Measurements from ENCODE around the gene IQUB.

IQUB gene

DNA sequence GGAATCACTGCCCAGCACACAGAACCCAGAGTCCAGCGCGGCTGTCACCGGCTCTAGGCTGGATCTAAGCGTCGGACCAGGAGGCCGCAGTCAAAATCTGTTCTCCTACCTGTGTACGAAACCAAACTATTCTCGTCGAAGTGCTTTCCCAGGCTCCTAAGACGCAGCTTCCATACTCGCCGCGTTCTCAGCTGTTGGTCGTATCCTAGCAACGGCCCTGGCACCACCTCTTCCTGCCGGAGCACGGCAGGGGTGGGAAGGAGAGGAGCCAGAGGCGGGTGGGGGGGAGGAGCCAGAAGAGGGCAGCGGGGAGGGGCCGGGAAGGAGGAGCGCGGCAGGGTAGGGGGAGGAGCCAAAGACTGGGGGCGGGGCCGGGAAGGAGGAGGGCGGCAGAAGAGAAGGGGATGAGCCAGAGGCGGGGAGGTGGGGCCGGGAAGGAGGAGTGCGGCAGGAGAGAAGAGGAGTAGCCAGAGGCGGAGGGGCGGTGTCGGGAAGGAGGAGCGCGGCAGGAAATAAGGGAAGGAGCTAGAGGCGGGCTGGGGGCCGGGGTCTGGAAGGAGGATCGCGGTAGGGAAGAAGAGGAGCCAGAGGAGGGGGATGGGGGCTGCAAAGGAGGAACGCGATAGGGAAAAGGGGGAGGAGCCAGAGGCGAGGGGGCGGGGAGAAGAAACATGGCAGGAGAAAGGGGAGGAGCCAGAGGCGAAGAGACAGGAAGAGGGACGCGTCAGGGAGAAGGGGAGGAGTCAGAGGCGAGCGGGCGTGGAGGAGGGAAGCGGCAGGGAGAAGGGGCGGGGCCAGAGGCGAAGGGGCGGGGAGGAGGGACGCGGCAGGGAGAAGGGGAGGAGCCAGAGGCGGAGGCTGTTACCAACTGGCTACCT lies at the start of gene IQUB:
Gene IQUB (minus strand): TSS at position 213 of the 878 bp plus-strand sequence. CDS start 22,255 bp downstream, outside the sequence.
- DNase-seq (ENCODE audit: extremely low spot score, insufficient read length, low read depth) (peak; percentile 92), FAIRE-seq (peak; percentile 96)

- no peak for DNase-seq (ENCODE audit: extremely low spot score, insufficient read length, low read depth)
- no peak for FAIRE-seq
Measured at GRCh38 chr7:123583821-123584220, 49.4 kb upstream of the IQUB start.

- FAIRE-seq (no peak), DNase-seq (ENCODE audit: extremely low spot score, insufficient read length, low read depth) (no peak)
Measured at GRCh38 chr7:123581162-123581459, 46.7 kb upstream of the IQUB start.

- no peak for DNase-seq (ENCODE audit: extremely low spot score, insufficient read length, low read depth)
- FAIRE-seq = peak; percentile 70
Measured at GRCh38 chr7:123580406-123581161, 46.2 kb upstream of the IQUB start.

DNA sequence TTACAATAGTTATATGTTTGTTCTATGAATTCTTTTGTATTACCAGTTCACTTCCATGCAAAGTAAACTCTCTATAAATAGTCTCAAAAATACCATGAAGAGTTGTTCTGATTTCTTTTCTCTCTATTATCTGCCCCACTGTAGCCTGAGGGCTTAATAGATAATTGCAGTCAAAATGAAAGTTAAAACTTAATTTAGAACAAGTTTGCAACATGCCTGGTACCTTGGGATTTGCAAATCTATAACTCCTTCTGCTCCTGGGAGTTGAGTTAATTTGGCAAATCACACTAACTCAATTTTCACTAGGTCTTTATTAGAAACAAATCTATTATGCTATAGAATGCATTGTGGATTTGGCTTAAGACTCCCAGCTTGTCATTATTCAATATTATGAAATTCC lies 45.0 kb upstream of the IQUB start:
- no peak for DNase-seq (ENCODE audit: extremely low spot score, insufficient read length, low read depth)
- FAIRE-seq = no peak

DNA sequence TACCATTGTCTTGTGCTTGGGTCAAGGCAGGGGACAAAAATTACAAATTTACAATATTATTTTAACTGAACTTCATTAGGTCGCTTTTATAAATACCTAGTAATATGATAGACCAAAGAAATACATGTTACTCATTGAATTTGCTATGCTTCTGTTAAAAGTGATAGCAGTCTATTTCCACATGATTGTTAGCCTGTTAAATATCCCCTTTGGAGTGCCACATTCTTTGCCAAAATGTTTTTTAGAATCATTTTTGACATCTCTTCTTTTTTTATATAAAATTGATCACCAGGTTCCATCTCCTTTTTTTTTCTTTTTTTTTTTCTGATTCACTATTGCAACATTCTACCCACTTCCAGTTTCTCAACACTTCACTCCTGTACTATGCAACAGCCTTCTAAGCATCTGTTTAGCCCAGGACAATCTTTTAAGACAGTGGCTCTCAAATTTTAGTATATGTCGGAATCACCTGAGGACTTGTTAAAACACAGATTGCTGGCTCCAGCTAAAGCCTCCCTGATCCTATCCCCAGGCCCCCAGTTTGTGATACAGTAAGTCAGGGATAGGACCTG lies 39.6 kb upstream of the IQUB start:
- no peak for DNase-seq (ENCODE audit: extremely low spot score, insufficient read length, low read depth)
- FAIRE-seq = no peak

GRCh38 chr7:123573341-123573740 lies 38.9 kb upstream of the IQUB start:
- FAIRE-seq (no peak), DNase-seq (ENCODE audit: extremely low spot score, insufficient read length, low read depth) (no peak)

GRCh38 chr7:123571684-123572083 lies 37.3 kb upstream of the IQUB start:
- FAIRE-seq (no peak), DNase-seq (ENCODE audit: extremely low spot score, insufficient read length, low read depth) (no peak)

- FAIRE-seq = no peak
- no peak for DNase-seq (ENCODE audit: extremely low spot score, insufficient read length, low read depth)
Measured at GRCh38 chr7:123571187-123571586, 36.8 kb upstream of the IQUB start.

- no peak for FAIRE-seq
- DNase-seq (ENCODE audit: extremely low spot score, insufficient read length, low read depth) = no peak
Measured at GRCh38 chr7:123570390-123571182, 36.2 kb upstream of the IQUB start.

- no peak for DNase-seq (ENCODE audit: extremely low spot score, insufficient read length, low read depth)
- no peak for FAIRE-seq
Measured at GRCh38 chr7:123569352-123570010, 35.1 kb upstream of the IQUB start.

DNA sequence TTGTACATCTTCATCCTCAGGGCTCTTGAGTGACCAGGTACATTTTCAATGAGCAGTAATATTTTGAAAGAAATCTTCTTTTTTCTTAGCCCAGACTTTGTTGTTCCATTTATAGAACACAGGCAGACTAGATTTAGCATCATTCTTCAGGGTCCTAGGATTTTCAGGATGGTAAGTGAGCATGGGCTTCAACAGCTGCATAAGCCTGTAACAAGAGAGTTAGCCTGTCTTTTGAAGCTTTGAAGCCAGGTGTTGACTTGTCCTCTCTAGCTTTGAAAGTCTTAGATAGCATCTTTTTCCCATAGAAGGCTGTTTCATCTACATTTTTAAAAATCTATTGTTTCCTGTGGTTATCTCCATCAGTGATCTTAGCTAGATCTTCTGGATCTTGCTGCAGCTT lies 27.7 kb upstream of the IQUB start:
- FAIRE-seq (no peak), DNase-seq (ENCODE audit: extremely low spot score, insufficient read length, low read depth) (no peak)

- DNase-seq (ENCODE audit: extremely low spot score, insufficient read length, low read depth) = no peak
- FAIRE-seq = no peak
Measured at GRCh38 chr7:123558289-123558874, 24.0 kb upstream of the IQUB start.

DNA sequence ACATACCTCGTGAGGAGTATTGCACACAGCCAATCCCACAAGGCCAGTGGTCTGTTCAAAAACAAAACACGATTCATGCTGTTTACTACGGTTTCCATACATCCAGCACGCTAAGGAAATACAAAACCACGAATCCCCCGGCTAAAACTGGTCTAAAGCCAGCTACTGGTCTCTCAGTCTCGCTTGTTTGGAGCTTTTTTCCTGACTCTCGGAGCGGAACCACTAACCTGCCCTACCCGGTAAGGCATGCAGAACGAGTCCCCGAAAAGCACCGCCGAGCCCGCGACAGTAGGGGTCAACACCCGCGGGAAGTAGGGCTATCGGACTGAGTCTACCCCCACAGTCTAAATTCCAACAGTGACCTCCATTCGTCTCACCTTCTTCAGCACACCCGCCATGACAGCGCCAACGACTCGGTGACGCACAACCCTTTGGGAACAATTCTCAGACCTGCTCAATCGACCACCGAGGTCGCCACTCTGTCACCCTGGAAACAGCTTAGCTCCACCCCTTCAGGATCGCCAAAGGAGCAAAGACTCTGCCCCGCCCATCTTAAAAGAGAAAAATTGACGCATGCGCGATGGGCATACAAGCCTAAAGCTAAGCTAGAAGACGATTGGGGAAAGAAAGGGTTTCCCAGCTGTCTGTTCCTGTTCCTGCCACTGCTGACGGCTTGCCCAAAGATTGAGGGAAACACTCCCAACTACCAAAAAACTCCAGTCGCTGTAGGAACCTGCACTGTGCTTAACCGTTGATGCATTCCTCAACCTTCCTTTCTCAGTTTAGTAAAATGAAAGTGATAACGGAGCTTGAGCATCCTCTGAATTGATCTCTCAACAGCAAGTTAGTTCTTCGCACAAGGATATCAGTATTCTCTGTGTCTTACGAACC lies 23.2 kb upstream of the IQUB start, which contains the start of gene NDUFA5:
Gene NDUFA5 (minus strand): TSS at position 421 of the 891 bp plus-strand sequence. CDS start 23 bp downstream, at position 398.
- peak; percentile 99 for FAIRE-seq

DNA sequence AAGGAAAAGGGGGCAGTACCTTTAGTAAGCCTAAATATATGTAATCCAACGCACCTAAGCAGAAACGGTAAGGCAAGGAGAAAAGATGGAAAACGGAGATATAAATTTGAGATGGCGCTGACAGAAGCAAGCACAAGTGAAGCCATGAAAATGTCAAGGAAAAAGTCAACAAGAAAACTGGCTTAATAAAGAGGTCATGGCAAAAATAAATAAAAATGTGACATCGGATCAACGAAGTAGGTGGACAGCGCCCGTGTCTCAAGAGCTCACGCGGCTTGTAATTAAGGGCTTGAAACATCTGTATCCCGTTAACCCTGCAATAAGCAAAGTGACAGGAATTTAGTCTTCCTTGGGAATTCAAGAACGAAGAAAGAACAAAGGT lies 22.6 kb upstream of the IQUB start:
- FAIRE-seq (no peak), DNase-seq (ENCODE audit: extremely low spot score, insufficient read length, low read depth) (no peak)

More for the DNA sequence above, 23.2 kb upstream of the IQUB start, which contains the start of gene NDUFA5:
- peak; percentile 81 for DNase-seq (ENCODE audit: extremely low spot score, insufficient read length, low read depth)

DNA sequence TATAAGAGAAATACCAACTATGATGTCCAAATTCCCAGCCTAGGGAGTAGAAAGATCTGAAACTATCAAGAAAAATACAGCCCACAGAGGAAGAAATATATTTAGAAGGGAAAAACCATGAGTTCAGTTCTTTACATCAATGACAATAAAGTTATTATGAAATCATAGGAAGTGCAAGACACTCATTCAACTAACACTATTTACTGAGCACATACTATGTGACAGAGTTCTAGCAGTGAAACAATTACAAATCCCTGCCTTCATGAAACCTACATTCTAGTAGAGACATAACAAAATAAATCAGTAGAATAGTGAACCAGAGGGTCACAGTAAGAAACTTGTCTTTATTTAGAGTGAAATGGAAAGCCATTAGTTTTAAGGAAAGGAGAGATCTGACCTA lies 21.1 kb upstream of the IQUB start:
- no peak for FAIRE-seq
- DNase-seq (ENCODE audit: extremely low spot score, insufficient read length, low read depth) = no peak

- FAIRE-seq (no peak), DNase-seq (ENCODE audit: extremely low spot score, insufficient read length, low read depth) (no peak)
Measured at GRCh38 chr7:123553159-123553558, 18.8 kb upstream of the IQUB start.

GRCh38 chr7:123552641-123553040 lies 18.2 kb upstream of the IQUB start:
- FAIRE-seq (no peak), DNase-seq (ENCODE audit: extremely low spot score, insufficient read length, low read depth) (no peak)
